Tibial nerve (tissue), 4 donors: ENCODE data around the gene CD24. TPM values are rescaled to one million over a fixed set of nuclear protein-coding genes. Genes with fewer than 3 reads are reported as not detected.
"Not testable (repeated sequence)": the region's sequence is repeated elsewhere in the genome, so short reads cannot be mapped to it uniquely, and the experiment has no call there.

ENCODE experiments used
- DNase-seq, 2 donors: peaks; one replicate each; pipeline ENCODE4 v3.0.0-alpha.2; 2019; ENCODE audit warnings: low spot score in 2 of 2
- H3K27ac ChIP-seq, 4 donors: fragments of 200-600 bp; sonication (generic) in 3 of 4; one replicate each; pipeline ENCODE4 v1.5.1; 2017 to 2019; ENCODE audit warnings: mild to moderate bottlenecking in 1 of 4
- H3K27me3 ChIP-seq, 2 donors: fragments of 200-600 bp; sonication (generic) in 1 of 2; one replicate each; pipeline versions ENCODE4 v1.5.1 to v1.6.0; 2017 to 2019
- H3K36me3 ChIP-seq, 3 donors: fragments of 200-600 bp; sonication (generic); one replicate each; pipeline ENCODE4 v1.5.1; 2018 to 2019
- H3K4me1 ChIP-seq, 4 donors: fragments of 200-600 bp; sonication (generic) in 3 of 4; one replicate each; pipeline ENCODE4 v1.5.1; 2017 to 2019
- H3K4me3 ChIP-seq, 4 donors: fragments of 200-600 bp; sonication (generic) in 3 of 4; one replicate each; pipeline ENCODE4 v1.5.1; 2017 to 2019; ENCODE audit warnings: mild to moderate bottlenecking in 1 of 4, moderate library complexity in 1 of 4
- H3K9me3 ChIP-seq, 4 donors: fragments of 200-600 bp; sonication (generic) in 3 of 4; one replicate each; pipeline ENCODE4 v1.5.1; 2017 to 2019
- CTCF ChIP-seq, 5 experiments: fragments of 200-600 bp in 3 of 5; fragments of 450-650 bp in 2 of 5; sonication (generic) in 3 of 5; IDR thresholded peaks; one replicate each; pipeline ENCODE4 v1.5.1; 2016 to 2019; ENCODE audit warnings: antibody characterized with exemption in 5 of 5, mild to moderate bottlenecking in 3 of 5, moderate library complexity in 2 of 5
- EP300 ChIP-seq, 2 donors: sonication (generic); formaldehyde crosslinking; IDR thresholded peaks; one replicate each; pipeline ENCODE4 v1.6.1; 2017; ENCODE audit warnings: antibody characterized with exemption in 2 of 2, mild to moderate bottlenecking in 1 of 2
- POLR2A ChIP-seq, 2 donors: fragments of 450-650 bp; IDR thresholded peaks; one replicate each; pipeline ENCODE4 v1.6.1; 2017; ENCODE audit warnings: antibody characterized with exemption in 2 of 2, mild to moderate bottlenecking in 2 of 2, moderate library complexity in 2 of 2
- WGBS, 2 donors: methylation state at CpG; one replicate each; pipeline ENCODE4 v1.1.5; 2018; 5-methylcytosine and 5-hydroxymethylcytosine counted together
- total RNA-seq, 4 donors: library from RNA; depleted of rRNA; stranded (reverse); fragments of >200 nt; gene quantifications; one replicate each; pipeline ENCODE4 v1.1.0, GENCODE V29; 2016

Gene CD24
- total RNA-seq, 4 donors from 2014 or later = 0.66 to 5.9 (median 2.4) TPM; not detected in 1

- 63 to 72% methylated on average over 2 of the region's 2 CpGs for WGBS, 2 donors
- no peak for TF ChIP-seq EP300 (IDR thresholded peaks at IDR 0.05)
- no peak for TF ChIP-seq CTCF (IDR thresholded peaks at IDR 0.05)
- no peak for TF ChIP-seq POLR2A (IDR thresholded peaks at IDR 0.05)
- Histone ChIP-seq H3K4me1 (no peaks in the 10 kb centered on the region), H3K36me3 (no peaks in the 10 kb centered on the region), H3K4me3 (no peak overlapping the region), H3K9me3 (no peaks in the 10 kb centered on the region), H3K27ac (no peak overlapping the region), H3K27me3 (no peaks in the 10 kb centered on the region)
- no peak for DNase-seq
Observed at GRCh38 chr6:107009499-107009898, 35.0 kb upstream of the CD24 start.

GRCh38 chr6:106997392-106998158 lies 23.0 kb upstream of the CD24 start:
- H3K9me3 ChIP-seq = no peaks in the 10 kb centered on the region
- DNase-seq = no peak
- 37 to 38% methylated on average over 10 of the region's 10 CpGs for WGBS, 2 donors
- H3K4me3 ChIP-seq = no peak overlapping the region
- no peaks in the 10 kb centered on the region for H3K27me3 ChIP-seq
- H3K4me1 ChIP-seq = no peaks in the 10 kb centered on the region
- H3K27ac ChIP-seq = no peak overlapping the region
- H3K36me3 ChIP-seq = no peaks in the 10 kb centered on the region
- TF ChIP-seq EP300 (IDR thresholded peaks at IDR 0.05) (no peak), CTCF (IDR thresholded peaks at IDR 0.05) (peak in 3 of 5 experiments; percentile 6 to 49 (median 36))

GRCh38 chr6:106995640-106996039 lies 21.1 kb upstream of the CD24 start:
- Histone ChIP-seq H3K4me1 (no peaks in the 10 kb centered on the region), H3K27me3 (no peaks in the 10 kb centered on the region), H3K36me3 (no peaks in the 10 kb centered on the region), H3K4me3 (no peak overlapping the region), H3K27ac (no peak overlapping the region), H3K9me3 (no peaks in the 10 kb centered on the region)
- no peak for DNase-seq
- 90 to 94% methylated on average over 3 of the region's 3 CpGs for WGBS, 2 donors
- TF ChIP-seq CTCF (IDR thresholded peaks at IDR 0.05) = no peak
- no peak for TF ChIP-seq POLR2A (IDR thresholded peaks at IDR 0.05)
- no peak for TF ChIP-seq EP300 (IDR thresholded peaks at IDR 0.05)

GRCh38 chr6:106989737-106990136 lies 15.2 kb upstream of the CD24 start:
- not testable (repeated sequence) for H3K36me3 ChIP-seq, H3K4me1 ChIP-seq, H3K9me3 ChIP-seq, H3K27ac ChIP-seq, DNase-seq, H3K4me3 ChIP-seq
- H3K27me3 ChIP-seq = peaks cover 0 to 16% of the 10 kb centered on the region in 2 donors
- WGBS, 2 donors = 69 to 70% methylated on average over 3 of the region's 3 CpGs

GRCh38 chr6:106988664-106989063 lies 14.1 kb upstream of the CD24 start:
- H3K36me3 ChIP-seq = no peaks in the 10 kb centered on the region
- H3K27me3 ChIP-seq = peaks cover 0 to 27% of the 10 kb centered on the region in 2 donors
- no peak overlapping the region for H3K4me3 ChIP-seq
- no peaks in the 10 kb centered on the region for H3K4me1 ChIP-seq
- H3K27ac ChIP-seq = no peak overlapping the region
- no peaks in the 10 kb centered on the region for H3K9me3 ChIP-seq
- TF ChIP-seq EP300 (IDR thresholded peaks at IDR 0.05) (no peak), POLR2A (IDR thresholded peaks at IDR 0.05) (no peak)
- 66 to 75% methylated on average over 3 of the region's 3 CpGs for WGBS, 2 donors
- no peak for DNase-seq

GRCh38 chr6:106981926-106982325 lies 7.4 kb upstream of the CD24 start:
- DNase-seq = no peak
- no peak for TF ChIP-seq EP300 (IDR thresholded peaks at IDR 0.05)
- TF ChIP-seq CTCF (IDR thresholded peaks at IDR 0.05) = no peak
- TF ChIP-seq POLR2A (IDR thresholded peaks at IDR 0.05) = no peak
- 35 to 36% methylated on average over 4 of the region's 4 CpGs for WGBS, 2 donors
- H3K9me3 ChIP-seq = no peaks in the 10 kb centered on the region
- no peaks in the 10 kb centered on the region for H3K36me3 ChIP-seq
- no peak overlapping the region for H3K27ac ChIP-seq
- no peaks in the 10 kb centered on the region for H3K4me1 ChIP-seq
- H3K27me3 ChIP-seq = peaks cover 0 to 68% of the 10 kb centered on the region in 2 donors
- no peak overlapping the region for H3K4me3 ChIP-seq
